Epithelial cell of prostate (primary cell): Measurements from ENCODE around the gene FOSB.
A peak's percentile ranks its signal among the peaks of the same experiment; 100 is the strongest.

Source experiments
- DNase-seq: peaks from one replicate; pipeline ENCODE4 v3.0.0-alpha.2; 2011; ENCODE audit warnings: low read depth, low spot score
- H3K27ac ChIP-seq: fragments of 450-650 bp; 2 replicates; pipeline ENCODE4 v1.5.1; 2017; ENCODE audit warnings: mild to moderate bottlenecking

Gene FOSB

GRCh38 chr19:45463241-45463640 lies 4.6 kb upstream of the FOSB start:
- DNase-seq, result no peak
- no peak overlapping the region for H3K27ac ChIP-seq

GRCh38 chr19:45464274-45464673 lies 3.5 kb upstream of the FOSB start:
- no peak for DNase-seq
- H3K27ac ChIP-seq, result no peak overlapping the region

- H3K27ac ChIP-seq, result no peak overlapping the region
- DNase-seq, result no peak
These were observed 2.8 kb upstream of the FOSB start for GRCh38 chr19:45464852-45465441.

GRCh38 chr19:45467115-45467455 lies 711 bp upstream of the FOSB start:
- no peak for DNase-seq
- peak overlapping the region; percentile 72 for H3K27ac ChIP-seq

GRCh38 chr19:45468159-45468651 lies 409 bp downstream of the FOSB start:
- no peak for DNase-seq

GRCh38 chr19:45468803-45469131 lies 971 bp downstream of the FOSB start:
- H3K27ac ChIP-seq, result peak overlapping the region; percentile 72
- DNase-seq, result no peak

More at GRCh38 chr19:45468159-45468651, 409 bp downstream of the FOSB start:
- H3K27ac ChIP-seq, result peak overlapping the region; percentile 72

- DNase-seq, result peak; percentile 66
- H3K27ac ChIP-seq, result peak overlapping the region; percentile 72
These were observed 1.5 kb downstream of the FOSB start for GRCh38 chr19:45469132-45469944.

GRCh38 chr19:45469945-45470761 lies 2.4 kb downstream of the FOSB start:
- no peak for DNase-seq
- H3K27ac ChIP-seq, result peak overlapping the region; percentile 72

- peak overlapping the region; percentile 72 for H3K27ac ChIP-seq
- no peak for DNase-seq
These were observed 2.9 kb downstream of the FOSB start for GRCh38 chr19:45470762-45471081.

- no peak for DNase-seq
These were observed 3.5 kb downstream of the FOSB start for GRCh38 chr19:45471111-45471930.

GRCh38 chr19:45471931-45472562 lies 4.3 kb downstream of the FOSB start:
- DNase-seq, result no peak
- no peak overlapping the region for H3K27ac ChIP-seq

More at GRCh38 chr19:45471111-45471930, 3.5 kb downstream of the FOSB start:
- no peak overlapping the region for H3K27ac ChIP-seq

GRCh38 chr19:45472563-45473366 lies 5.0 kb downstream of the FOSB start:
- DNase-seq, result no peak

GRCh38 chr19:45473367-45473681 lies 5.5 kb downstream of the FOSB start:
- no peak for DNase-seq
- H3K27ac ChIP-seq, result no peak overlapping the region

More at GRCh38 chr19:45472563-45473366, 5.0 kb downstream of the FOSB start:
- no peak overlapping the region for H3K27ac ChIP-seq

GRCh38 chr19:45473682-45474605 lies 6.1 kb downstream of the FOSB start:
- no peak overlapping the region for H3K27ac ChIP-seq
- no peak for DNase-seq

GRCh38 chr19:45474606-45475521 lies 7.1 kb downstream of the FOSB start:
- no peak overlapping the region for H3K27ac ChIP-seq
- no peak for DNase-seq

- no peak for DNase-seq
- H3K27ac ChIP-seq, result no peak overlapping the region
These were observed 7.9 kb downstream of the FOSB start for GRCh38 chr19:45475537-45476291.
